GM20000 (cell line): ENCODE results near the gene ADGRL3.

Experiments
- DNase-seq: peaks from one replicate; pipeline ENCODE4 v3.0.0; 2012; ENCODE audit warnings: low spot score
- CTCF ChIP-seq: IDR thresholded peaks from 2 replicates; pipeline ENCODE4 v1.5.1; 2012; ENCODE audit warnings: mild to moderate bottlenecking, control low read depth; ENCODE audit errors: extremely low read depth, missing control alignments

ADGRL3 gene

GRCh38 chr4:61389640-61390039 is 189.5 kb downstream of the ADGRL3 start:
- TF ChIP-seq CTCF: no peak
- DNase-seq: no peak

- TF ChIP-seq CTCF: no peak
- no peak for DNase-seq
Observed at GRCh38 chr4:61395754-61396153, 195.6 kb downstream of the ADGRL3 start.

GRCh38 chr4:61397174-61397573 is 197.0 kb downstream of the ADGRL3 start:
- DNase-seq: no peak
- TF ChIP-seq CTCF: no peak

GRCh38 chr4:61400439-61401038 is 200.4 kb downstream of the ADGRL3 start:
- TF ChIP-seq CTCF: no peak

GRCh38 chr4:61401771-61402170 is 201.6 kb downstream of the ADGRL3 start:
- DNase-seq: no peak

More at GRCh38 chr4:61400439-61401038, 200.4 kb downstream of the ADGRL3 start:
- no peak for DNase-seq

GRCh38 chr4:61405307-61405706 is 205.2 kb downstream of the ADGRL3 start:
- TF ChIP-seq CTCF: no peak

More at GRCh38 chr4:61401771-61402170, 201.6 kb downstream of the ADGRL3 start:
- no peak for TF ChIP-seq CTCF

GRCh38 chr4:61406677-61407076 is 206.6 kb downstream of the ADGRL3 start:
- TF ChIP-seq CTCF: no peak
- no peak for DNase-seq

More at GRCh38 chr4:61405307-61405706, 205.2 kb downstream of the ADGRL3 start:
- DNase-seq: no peak
